GM23338 (cell line): ENCODE measurements around the gene BRF1. TPM values are rescaled to one million over a fixed set of nuclear protein-coding genes. Genes with fewer than 3 reads are reported as not detected.

Experiments
- ATAC-seq: fragments of 200-7000 bp; cut with Tn5 transposase; 3 replicates; pipeline ENCODE4 v1.9.1; 2020
- DNase-seq: peaks from one replicate; pipeline ENCODE4 v3.0.0-alpha.2; 2015; ENCODE audit warnings: low spot score
- H2AFZ ChIP-seq: fragments of 200-600 bp; sonication (generic); 2 replicates; pipeline ENCODE4 v1.8.0; 2016; ENCODE audit warnings: antibody characterized with exemption, mild to moderate bottlenecking, moderate library complexity
- H3F3A ChIP-seq: fragments of 200-600 bp; sonication (generic); replicated peaks from 2 replicates; pipeline ENCODE4 v1.8.0; 2017; ENCODE audit warnings: antibody characterized with exemption, mixed run types, low read depth
- H3K27ac ChIP-seq: fragments of 200-600 bp; sonication (generic); 2 replicates; pipeline ENCODE4 v1.6.1; 2016; ENCODE audit warnings: low read depth
- H3K27me3 ChIP-seq: fragments of 200-600 bp; sonication (generic); 2 replicates; pipeline ENCODE4 v1.8.0; 2016; ENCODE audit warnings: mild to moderate bottlenecking, mixed run types, moderate library complexity; ENCODE audit not compliant: insufficient read depth
- H3K36me3 ChIP-seq: fragments of 200-600 bp; sonication (generic); 2 replicates; pipeline ENCODE4 v1.8.0; 2016; ENCODE audit warnings: mild to moderate bottlenecking; ENCODE audit not compliant: insufficient read depth
- H3K4me1 ChIP-seq: fragments of 200-600 bp; sonication (generic); 2 replicates; pipeline ENCODE4 v1.8.0; 2016; ENCODE audit warnings: mild to moderate bottlenecking, moderate library complexity; ENCODE audit not compliant: insufficient read depth
- H3K4me2 ChIP-seq: fragments of 200-600 bp; sonication (generic); 2 replicates; pipeline ENCODE4 v1.7.1; 2017; ENCODE audit warnings: mixed run types
- H3K4me3 ChIP-seq: fragments of 200-600 bp; sonication (generic); 2 replicates; pipeline ENCODE4 v1.6.1; 2016; ENCODE audit warnings: mixed run types
- H3K79me2 ChIP-seq: fragments of 200-600 bp; sonication (generic); replicated peaks from 2 replicates; pipeline ENCODE4 v1.8.0; 2017; ENCODE audit warnings: mild to moderate bottlenecking; ENCODE audit not compliant: insufficient read depth
- H3K9me2 ChIP-seq: fragments of 200-600 bp; sonication (generic); 2 replicates; pipeline ENCODE4 v1.8.0; 2017; ENCODE audit not compliant: insufficient read depth
- H4K20me1 ChIP-seq: fragments of 200-600 bp; sonication (generic); replicated peaks from 2 replicates; pipeline ENCODE4 v1.8.0; 2017; ENCODE audit warnings: mild to moderate bottlenecking; ENCODE audit not compliant: insufficient read depth
- H3K27ac Mint-ChIP-seq: 2 replicates; pipeline ENCODE4 v1.8.0; 2020; ENCODE audit warnings: inconsistent platforms, mild to moderate bottlenecking, moderate library complexity, mixed read lengths
- H3K27me3 Mint-ChIP-seq: 3 replicates; pipeline ENCODE4 v1.8.0; 2022; ENCODE audit warnings: low read depth, mild to moderate bottlenecking, moderate library complexity, mixed read lengths, inconsistent platforms; ENCODE audit not compliant: insufficient read depth, poor library complexity
- H3K36me3 Mint-ChIP-seq: 3 replicates; pipeline ENCODE4 v1.8.0; 2021; ENCODE audit warnings: low read depth, mild to moderate bottlenecking, inconsistent platforms, moderate library complexity, mixed read lengths
- H3K4me1 Mint-ChIP-seq: 3 replicates; pipeline ENCODE4 v1.8.0; 2020; ENCODE audit warnings: mild to moderate bottlenecking, inconsistent platforms, mixed read lengths
- H3K4me3 Mint-ChIP-seq: 3 replicates; pipeline ENCODE4 v1.8.0; 2021; ENCODE audit warnings: moderate library complexity, mild to moderate bottlenecking, inconsistent platforms, mixed read lengths
- H3K9me3 Mint-ChIP-seq: 3 replicates; pipeline ENCODE4 v1.8.0; 2020; ENCODE audit warnings: moderate library complexity, mild to moderate bottlenecking, inconsistent platforms, mixed read lengths
- CREB1 ChIP-seq: fragments of 250-450 bp; sonication (Bioruptor Pico); IDR thresholded peaks from 2 replicates; pipeline ENCODE4 v1.5.0; 2020; ENCODE audit warnings: low read depth, mild to moderate bottlenecking, moderate library complexity
- EZH2phosphoT487 ChIP-seq: fragments of 200-600 bp; sonication (generic); IDR thresholded peaks from one replicate; pipeline ENCODE4 v1.8.1; 2018; ENCODE audit warnings: antibody characterized with exemption; ENCODE audit not compliant: unreplicated experiment
- NANOG ChIP-seq: IDR thresholded peaks from 2 replicates; pipeline ENCODE4 v1.6.1; 2016; ENCODE audit warnings: antibody characterized with exemption, borderline replicate concordance
- STAT1 ChIP-seq: IDR thresholded peaks from one replicate; pipeline ENCODE4 v1.6.1; 2016; ENCODE audit warnings: antibody characterized with exemption; ENCODE audit not compliant: unreplicated experiment
- ZNF331 ChIP-seq: fragments of 250-450 bp; sonication (Bioruptor Pico); IDR thresholded peaks from 2 replicates; pipeline ENCODE4 v1.5.0; 2020; ENCODE audit warnings: low read depth, mild to moderate bottlenecking, moderate library complexity
- polyA plus RNA-seq: library from polyadenylated mRNA; unstranded; fragments of >200 nt; fragmentation: Nextera tagmentation; extraction: Ambion mirVana; gene quantifications from 2 replicates; pipeline ENCODE4 v1.2.1, GENCODE V29; 2016
- total RNA-seq: library from RNA; depleted of rRNA; stranded (reverse); fragments of >200 nt; shearing (Covaris generic); gene quantifications from 2 replicates; pipeline ENCODE4 v1.2.3, GENCODE V29; 2014
- TF ChIP-seq, protein P1 (sequence below): IDR thresholded peaks from one replicate; pipeline ENCODE4 v1.6.1; 2018; ENCODE audit warnings: antibody characterized with exemption; ENCODE audit not compliant: unreplicated experiment
- TF ChIP-seq, protein P2 (sequence below): IDR thresholded peaks from 2 replicates; pipeline ENCODE4 v1.6.1; 2016; ENCODE audit warnings: antibody characterized with exemption

Gene BRF1
- total and polyA plus RNA-seq, 2 experiments from 2014 or later: 8.6 to 29.9 TPM

DNA sequence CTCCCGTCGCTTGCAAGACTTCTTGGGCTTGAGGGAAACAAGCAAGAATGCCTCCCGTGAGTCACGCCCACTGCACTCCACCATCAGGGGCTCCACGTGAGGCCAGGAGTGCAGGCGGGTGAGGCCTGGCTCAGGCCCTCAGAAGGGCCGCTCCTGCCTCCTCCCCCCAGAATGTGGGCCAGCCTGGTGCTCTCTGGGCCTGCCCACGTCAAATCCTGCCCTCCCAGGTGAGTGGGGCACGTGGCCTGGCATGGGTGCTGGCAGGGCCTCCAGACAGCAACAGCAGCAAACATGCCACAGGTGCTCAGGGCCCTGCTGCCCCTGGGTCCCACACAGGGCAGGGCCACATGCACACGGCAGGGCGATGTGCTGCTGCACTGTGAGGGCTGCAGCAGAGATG lies 83.0 kb downstream of the BRF1 start (continued):
- no peak for TF ChIP-seq EZH2phosphoT487
- TF ChIP-seq, protein P1, sequence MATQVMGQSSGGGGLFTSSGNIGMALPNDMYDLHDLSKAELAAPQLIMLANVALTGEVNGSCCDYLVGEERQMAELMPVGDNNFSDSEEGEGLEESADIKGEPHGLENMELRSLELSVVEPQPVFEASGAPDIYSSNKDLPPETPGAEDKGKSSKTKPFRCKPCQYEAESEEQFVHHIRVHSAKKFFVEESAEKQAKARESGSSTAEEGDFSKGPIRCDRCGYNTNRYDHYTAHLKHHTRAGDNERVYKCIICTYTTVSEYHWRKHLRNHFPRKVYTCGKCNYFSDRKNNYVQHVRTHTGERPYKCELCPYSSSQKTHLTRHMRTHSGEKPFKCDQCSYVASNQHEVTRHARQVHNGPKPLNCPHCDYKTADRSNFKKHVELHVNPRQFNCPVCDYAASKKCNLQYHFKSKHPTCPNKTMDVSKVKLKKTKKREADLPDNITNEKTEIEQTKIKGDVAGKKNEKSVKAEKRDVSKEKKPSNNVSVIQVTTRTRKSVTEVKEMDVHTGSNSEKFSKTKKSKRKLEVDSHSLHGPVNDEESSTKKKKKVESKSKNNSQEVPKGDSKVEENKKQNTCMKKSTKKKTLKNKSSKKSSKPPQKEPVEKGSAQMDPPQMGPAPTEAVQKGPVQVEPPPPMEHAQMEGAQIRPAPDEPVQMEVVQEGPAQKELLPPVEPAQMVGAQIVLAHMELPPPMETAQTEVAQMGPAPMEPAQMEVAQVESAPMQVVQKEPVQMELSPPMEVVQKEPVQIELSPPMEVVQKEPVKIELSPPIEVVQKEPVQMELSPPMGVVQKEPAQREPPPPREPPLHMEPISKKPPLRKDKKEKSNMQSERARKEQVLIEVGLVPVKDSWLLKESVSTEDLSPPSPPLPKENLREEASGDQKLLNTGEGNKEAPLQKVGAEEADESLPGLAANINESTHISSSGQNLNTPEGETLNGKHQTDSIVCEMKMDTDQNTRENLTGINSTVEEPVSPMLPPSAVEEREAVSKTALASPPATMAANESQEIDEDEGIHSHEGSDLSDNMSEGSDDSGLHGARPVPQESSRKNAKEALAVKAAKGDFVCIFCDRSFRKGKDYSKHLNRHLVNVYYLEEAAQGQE: no peak

DNA sequence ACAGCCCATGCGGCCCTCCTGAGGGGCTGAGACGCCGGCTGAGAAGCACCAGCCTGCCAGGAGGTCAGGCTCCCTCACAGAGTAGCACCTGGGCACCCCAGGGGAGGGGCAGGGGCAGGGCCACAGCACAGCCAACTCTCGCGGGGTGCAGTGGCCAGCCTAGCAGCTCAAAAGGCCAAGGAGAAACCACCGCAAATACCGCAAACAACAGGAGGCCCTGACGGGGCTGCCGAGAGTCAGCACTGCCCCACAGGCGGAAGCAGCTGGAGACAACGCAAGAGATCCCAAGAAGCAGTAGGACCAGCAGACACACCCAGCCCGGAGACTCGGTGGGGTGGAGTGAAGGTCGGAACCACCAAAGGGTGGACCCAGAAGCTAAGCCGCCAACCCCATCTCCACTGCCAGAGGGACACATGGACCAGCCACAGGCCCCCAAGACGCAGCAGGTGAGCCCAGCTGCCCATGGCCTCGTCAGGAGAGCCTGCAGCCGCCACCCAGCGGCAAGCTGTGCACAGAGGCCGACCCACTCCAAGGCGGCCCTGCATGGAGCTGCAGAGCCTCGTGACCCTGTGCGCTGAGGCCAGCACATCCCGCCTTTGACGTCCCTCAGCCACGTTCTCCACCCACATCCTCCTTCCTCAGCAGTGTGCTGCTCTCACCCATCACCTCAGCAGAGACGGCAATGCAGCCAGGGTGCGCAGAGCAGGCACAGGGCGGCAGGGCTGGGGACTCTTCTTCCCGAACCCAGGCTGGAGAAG lies 84.1 kb downstream of the BRF1 start:
- H3K9me2 ChIP-seq: no peaks in the 10 kb centered on the region
- H3K27me3 Mint-ChIP-seq: peaks cover 10% of the 10 kb centered on the region

DNA sequence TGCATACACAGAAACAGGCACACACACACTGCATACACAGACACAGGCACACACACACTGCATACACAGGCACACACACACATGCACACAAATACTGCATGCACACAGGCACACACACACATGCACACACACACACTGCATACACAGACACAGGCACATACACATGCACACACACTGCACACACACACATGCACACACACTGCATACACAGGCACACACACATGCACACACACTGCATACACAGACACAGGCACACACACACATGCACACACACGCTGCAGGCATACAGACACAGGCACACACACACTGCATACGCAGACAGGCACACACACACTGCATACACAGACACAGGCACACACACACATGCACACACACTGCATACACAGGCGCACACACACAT lies 85.2 kb downstream of the BRF1 start:
- no peaks in the 10 kb centered on the region; the same call in 1 of the 2 replicates for H4K20me1 ChIP-seq
- H2AFZ ChIP-seq: no peak overlapping the region
- no peaks in the 10 kb centered on the region for H3K4me1 Mint-ChIP-seq
- H3K9me3 Mint-ChIP-seq: no peaks in the 10 kb centered on the region; the same call in 2 of the 3 replicates
- H3K36me3 ChIP-seq: no peaks in the 10 kb centered on the region
- no peaks in the 10 kb centered on the region for H3F3A ChIP-seq
- H3K4me3 Mint-ChIP-seq: no peak overlapping the region
- ATAC-seq (no peak), DNase-seq (no peak)
- no peaks in the 10 kb centered on the region for H3K4me1 ChIP-seq
- no peaks in the 10 kb centered on the region for H3K9me2 ChIP-seq
- H3K27ac Mint-ChIP-seq: no peak overlapping the region
- peaks cover 3% of the 10 kb centered on the region; the same call in 1 of the 3 replicates for H3K36me3 Mint-ChIP-seq
- no peak overlapping the region for H3K27ac ChIP-seq
- H3K4me2 ChIP-seq: no peak overlapping the region
- no peak overlapping the region for H3K4me3 ChIP-seq
- no peaks in the 10 kb centered on the region for H3K27me3 ChIP-seq
- H3K79me2 ChIP-seq: no peaks in the 10 kb centered on the region
- peaks cover 8% of the 10 kb centered on the region for H3K27me3 Mint-ChIP-seq
- no peak for TF ChIP-seq STAT1
- no peak for TF ChIP-seq NANOG
- TF ChIP-seq CREB1: no peak
- TF ChIP-seq, protein P1: no peak
- TF ChIP-seq ZNF331 (CRISPR knock-in tag): no peak

More for the DNA sequence above, 84.1 kb downstream of the BRF1 start:
- no peaks in the 10 kb centered on the region for H3K4me1 Mint-ChIP-seq
- no peaks in the 10 kb centered on the region for H3K79me2 ChIP-seq
- no peak overlapping the region for H3K4me3 ChIP-seq
- TF ChIP-seq NANOG (no peak), ZNF331 (CRISPR knock-in tag) (no peak)
- TF ChIP-seq, protein P2, sequence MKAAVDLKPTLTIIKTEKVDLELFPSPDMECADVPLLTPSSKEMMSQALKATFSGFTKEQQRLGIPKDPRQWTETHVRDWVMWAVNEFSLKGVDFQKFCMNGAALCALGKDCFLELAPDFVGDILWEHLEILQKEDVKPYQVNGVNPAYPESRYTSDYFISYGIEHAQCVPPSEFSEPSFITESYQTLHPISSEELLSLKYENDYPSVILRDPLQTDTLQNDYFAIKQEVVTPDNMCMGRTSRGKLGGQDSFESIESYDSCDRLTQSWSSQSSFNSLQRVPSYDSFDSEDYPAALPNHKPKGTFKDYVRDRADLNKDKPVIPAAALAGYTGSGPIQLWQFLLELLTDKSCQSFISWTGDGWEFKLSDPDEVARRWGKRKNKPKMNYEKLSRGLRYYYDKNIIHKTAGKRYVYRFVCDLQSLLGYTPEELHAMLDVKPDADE: no peak
- no peaks in the 10 kb centered on the region for H3K4me1 ChIP-seq
- no peak overlapping the region for H2AFZ ChIP-seq
- no peaks in the 10 kb centered on the region for H3K36me3 ChIP-seq
- H3F3A ChIP-seq: no peaks in the 10 kb centered on the region
- ATAC-seq (peak; percentile 15; the same call in 1 of the 3 replicates), DNase-seq (no peak)
- H3K27ac ChIP-seq: no peak overlapping the region
- no peak overlapping the region for H3K4me3 Mint-ChIP-seq
- peaks cover 3% of the 10 kb centered on the region; the same call in 1 of the 3 replicates for H3K36me3 Mint-ChIP-seq
- H3K9me3 Mint-ChIP-seq: no peaks in the 10 kb centered on the region; the same call in 2 of the 3 replicates
- H3K27ac Mint-ChIP-seq: no peak overlapping the region
- H3K27me3 ChIP-seq: no peaks in the 10 kb centered on the region
- no peaks in the 10 kb centered on the region; the same call in 1 of the 2 replicates for H4K20me1 ChIP-seq
- no peak overlapping the region for H3K4me2 ChIP-seq
